GM21529 (cell line): ENCODE results near the gene AKAP12.

Experiments
- ATAC-seq: cut with Tn5 transposase; IDR thresholded peaks from one replicate; pipeline ENCODE4 v1.9.1; 2021; ENCODE audit not compliant: unreplicated experiment

The AKAP12 gene

GRCh38 chr6:151239603-151240035 lies at the start of gene AKAP12:
TSS of gene AKAP12 (plus strand) at chr6:151239967. CDS start at chr6:151240563, 596 bp downstream.
- no peak for ATAC-seq

DNA sequence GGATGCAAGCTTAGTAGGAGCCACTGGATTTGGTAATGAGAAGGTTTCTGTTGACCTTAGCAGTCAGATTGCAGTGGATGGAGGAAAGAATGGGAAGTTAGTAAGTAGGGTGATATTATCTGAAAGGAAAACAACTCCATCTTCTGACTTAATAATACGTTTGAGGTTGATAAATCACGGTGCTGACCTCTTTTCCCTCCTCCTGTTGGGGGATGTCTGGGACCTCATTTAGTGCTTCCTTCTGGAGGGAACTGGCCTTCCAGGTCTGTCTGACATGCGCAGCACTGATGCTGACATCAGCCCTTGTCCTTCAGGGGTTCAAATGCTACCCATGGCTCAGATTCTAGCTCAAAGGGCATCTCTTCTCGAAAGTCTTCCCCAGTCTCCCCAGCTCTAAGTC lies 48.2 kb upstream of the AKAP12 start:
- ATAC-seq: no peak

DNA sequence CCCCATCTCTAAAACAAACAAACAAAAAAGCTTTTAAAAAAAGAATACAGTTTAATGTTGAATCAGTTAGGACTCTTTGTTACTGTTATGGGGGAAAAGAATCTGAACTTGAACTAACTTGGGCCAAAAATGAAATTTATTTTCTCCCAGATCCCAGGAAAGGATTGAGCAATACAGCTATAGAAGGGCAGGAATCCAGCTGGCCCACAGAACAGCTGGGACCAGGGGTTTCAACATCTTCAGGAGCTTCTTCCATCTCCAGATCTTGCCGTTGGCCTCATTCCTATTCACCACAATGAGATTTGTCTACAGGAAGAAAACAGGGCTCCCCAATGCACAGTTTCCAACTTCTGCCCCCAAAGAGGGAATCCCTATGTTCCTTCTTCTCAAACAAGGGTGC lies 43.2 kb upstream of the AKAP12 start:
- no peak for ATAC-seq

DNA sequence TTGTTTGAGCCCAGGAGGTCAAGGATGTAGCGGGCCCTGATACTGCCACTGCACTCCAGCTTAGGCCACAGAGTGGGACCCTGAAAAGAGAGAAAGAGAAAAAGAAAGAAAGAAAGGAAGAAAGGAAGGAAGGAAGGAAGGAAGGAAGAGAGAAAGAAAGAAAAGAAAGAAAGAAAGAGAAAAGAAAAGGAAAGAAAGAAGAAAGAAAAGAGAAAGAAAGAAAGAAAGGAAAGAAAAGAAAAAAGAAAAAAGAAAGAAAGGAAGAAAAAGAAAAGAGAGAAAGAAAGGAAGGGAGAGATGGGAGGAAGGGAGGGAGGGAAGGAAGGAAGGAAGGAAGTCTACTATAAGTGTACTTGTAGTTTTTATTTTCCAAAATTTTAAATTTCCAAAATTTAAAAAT lies 42.2 kb upstream of the AKAP12 start:
- ATAC-seq: no peak

DNA sequence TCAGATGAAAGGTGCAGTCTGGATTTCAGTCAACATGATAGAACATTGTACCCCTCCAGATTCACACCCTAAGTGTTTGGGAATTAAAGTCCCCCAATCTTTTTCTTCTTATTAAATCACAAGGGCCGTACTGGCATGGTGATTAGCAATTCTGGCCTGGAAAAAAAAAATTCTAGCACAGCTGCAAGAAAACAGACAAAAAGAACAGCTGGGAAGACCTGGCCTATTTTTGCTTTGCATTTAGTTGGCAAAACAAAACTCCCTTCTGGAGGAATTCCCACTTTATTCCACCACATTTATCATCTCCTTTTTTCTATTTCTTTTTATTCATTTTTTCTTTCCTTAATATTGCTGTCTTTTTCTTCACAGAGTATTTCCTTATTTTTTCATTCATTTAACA lies 39.8 kb upstream of the AKAP12 start:
- ATAC-seq: no peak

- ATAC-seq: no peak
Observed at GRCh38 chr6:151205721-151206600, 33.8 kb upstream of the AKAP12 start.

- ATAC-seq: no peak
Observed at GRCh38 chr6:151207674-151208073, 32.1 kb upstream of the AKAP12 start.

- no peak for ATAC-seq
Observed at GRCh38 chr6:151209071-151209831, 30.5 kb upstream of the AKAP12 start.

- ATAC-seq: no peak
Observed at GRCh38 chr6:151211075-151211474, 28.7 kb upstream of the AKAP12 start.

DNA sequence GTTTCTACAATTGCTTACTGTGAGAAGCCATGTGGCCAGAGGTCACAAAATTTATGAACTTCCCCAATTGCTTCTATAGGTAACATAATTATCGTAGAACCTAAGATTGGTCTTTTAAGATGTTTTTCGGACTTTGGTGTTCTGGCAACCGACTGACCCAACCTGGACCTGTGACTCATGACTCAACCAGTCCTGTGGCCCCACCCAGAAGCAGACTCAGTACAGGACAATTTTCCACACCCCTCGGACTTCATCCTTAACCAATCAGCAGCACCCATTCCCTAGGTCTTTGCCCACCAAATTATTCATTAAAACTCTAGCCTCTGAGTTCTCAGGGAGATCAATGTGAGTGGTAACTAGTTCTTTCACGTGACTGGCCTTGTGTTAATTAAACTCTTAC lies 26.4 kb upstream of the AKAP12 start:
- ATAC-seq: no peak

DNA sequence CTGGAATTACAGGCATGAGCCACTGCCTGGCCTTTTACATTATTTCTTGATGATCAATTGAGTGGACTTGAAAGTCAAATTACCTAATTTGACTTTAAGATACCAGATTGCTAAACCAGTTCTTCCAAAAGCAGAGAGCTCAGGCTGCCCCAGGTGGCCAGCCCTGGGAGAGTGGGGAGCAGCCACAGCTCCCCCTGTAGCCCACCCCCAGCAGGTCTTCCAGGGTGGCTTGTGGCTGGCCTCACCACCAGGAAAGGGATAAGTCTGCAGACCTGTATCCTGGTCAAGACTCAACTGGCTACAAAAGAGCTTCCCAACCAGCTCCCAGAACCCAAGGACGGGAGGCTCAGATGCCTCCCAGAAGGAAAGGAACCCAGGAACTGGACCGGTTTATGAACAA lies 23.8 kb upstream of the AKAP12 start:
- ATAC-seq: no peak

- no peak for ATAC-seq
Observed at GRCh38 chr6:151216804-151217203, 23.0 kb upstream of the AKAP12 start.

- no peak for ATAC-seq
Observed at GRCh38 chr6:151219192-151219591, 20.6 kb upstream of the AKAP12 start.

GRCh38 chr6:151224076-151224475 lies 15.7 kb upstream of the AKAP12 start:
- ATAC-seq: no peak

- no peak for ATAC-seq
Observed at GRCh38 chr6:151225919-151226318, 13.8 kb upstream of the AKAP12 start.

GRCh38 chr6:151228788-151229400 lies 10.9 kb upstream of the AKAP12 start:
- ATAC-seq: no peak

- ATAC-seq: no peak
Observed at GRCh38 chr6:151229401-151230276, 10.1 kb upstream of the AKAP12 start.

GRCh38 chr6:151230277-151230577 lies 9.5 kb upstream of the AKAP12 start:
- ATAC-seq: no peak

DNA sequence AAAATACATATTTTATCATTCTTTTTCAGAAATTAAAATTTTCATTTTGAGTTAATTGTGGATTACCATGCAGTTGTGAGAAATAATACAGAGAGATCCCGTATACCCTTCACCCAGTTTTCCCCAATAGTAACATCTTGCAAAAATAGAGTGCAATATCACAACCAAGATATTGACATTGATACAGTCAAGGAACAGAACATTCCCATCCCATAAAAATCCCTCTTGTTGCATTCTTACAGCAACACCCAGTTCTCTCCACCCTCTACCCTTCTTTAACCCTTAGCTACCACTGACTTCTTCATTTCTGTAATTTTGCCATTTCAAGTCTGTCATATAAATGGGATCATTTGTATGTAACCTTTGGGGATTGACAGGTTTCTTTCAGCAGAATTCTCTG lies 6.9 kb upstream of the AKAP12 start:
- ATAC-seq: no peak

DNA sequence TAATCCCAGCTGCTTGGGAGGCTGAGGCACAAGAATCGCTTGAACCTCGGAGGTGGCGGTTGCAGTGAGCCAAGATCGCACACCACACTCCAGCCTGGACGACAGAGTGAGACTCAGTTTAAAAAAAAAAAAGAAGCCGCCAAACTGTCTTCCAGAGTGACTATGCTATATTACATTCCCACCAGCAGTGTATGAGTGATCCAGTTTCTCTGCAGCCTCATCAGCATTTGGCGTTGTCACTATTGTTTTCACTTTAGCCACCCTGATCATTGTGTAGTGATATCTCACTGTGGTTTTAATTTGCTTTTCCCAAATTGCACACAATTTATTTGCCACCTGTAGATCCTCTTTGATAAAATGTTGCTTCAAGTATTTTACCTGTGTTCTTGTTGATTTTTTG lies 6.0 kb upstream of the AKAP12 start:
- ATAC-seq: no peak
